B cell (primary cell): ENCODE data around the gene FCF1.

Source experiments
- EZH2 ChIP-seq: IDR thresholded peaks from 2 replicates; pipeline ENCODE4 v1.6.1; 2012; ENCODE audit warnings: borderline replicate concordance, low read depth, mild to moderate bottlenecking, moderate library complexity, low read length; ENCODE audit not compliant: insufficient read depth, poor library complexity, severe bottlenecking
- TF ChIP-seq, protein P1 (sequence below): fragments of 200-600 bp; IDR thresholded peaks from one replicate; pipeline ENCODE4 v1.8.0; 2022; ENCODE audit warnings: antibody characterized with exemption, mild to moderate bottlenecking

DNA sequence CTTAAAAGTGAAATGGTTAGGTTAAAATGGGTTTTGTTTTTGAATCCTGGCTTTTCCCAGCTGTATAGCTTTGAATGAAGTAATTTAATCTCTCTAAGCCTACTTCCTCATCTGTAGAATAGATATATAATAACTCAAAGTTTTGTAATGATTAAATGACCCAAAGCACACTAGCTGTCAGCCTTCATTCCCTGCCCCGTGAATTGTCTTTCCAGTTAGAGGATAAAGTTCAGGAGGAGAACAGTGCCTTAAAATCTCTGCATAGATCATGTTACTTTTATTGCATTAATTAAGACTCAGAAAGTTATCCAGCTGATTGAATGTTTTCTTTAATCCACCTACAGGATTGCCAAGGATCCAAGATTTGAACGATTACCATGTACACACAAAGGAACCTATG lies 19.4 kb downstream of the FCF1 start:
- TF ChIP-seq, protein P1, sequence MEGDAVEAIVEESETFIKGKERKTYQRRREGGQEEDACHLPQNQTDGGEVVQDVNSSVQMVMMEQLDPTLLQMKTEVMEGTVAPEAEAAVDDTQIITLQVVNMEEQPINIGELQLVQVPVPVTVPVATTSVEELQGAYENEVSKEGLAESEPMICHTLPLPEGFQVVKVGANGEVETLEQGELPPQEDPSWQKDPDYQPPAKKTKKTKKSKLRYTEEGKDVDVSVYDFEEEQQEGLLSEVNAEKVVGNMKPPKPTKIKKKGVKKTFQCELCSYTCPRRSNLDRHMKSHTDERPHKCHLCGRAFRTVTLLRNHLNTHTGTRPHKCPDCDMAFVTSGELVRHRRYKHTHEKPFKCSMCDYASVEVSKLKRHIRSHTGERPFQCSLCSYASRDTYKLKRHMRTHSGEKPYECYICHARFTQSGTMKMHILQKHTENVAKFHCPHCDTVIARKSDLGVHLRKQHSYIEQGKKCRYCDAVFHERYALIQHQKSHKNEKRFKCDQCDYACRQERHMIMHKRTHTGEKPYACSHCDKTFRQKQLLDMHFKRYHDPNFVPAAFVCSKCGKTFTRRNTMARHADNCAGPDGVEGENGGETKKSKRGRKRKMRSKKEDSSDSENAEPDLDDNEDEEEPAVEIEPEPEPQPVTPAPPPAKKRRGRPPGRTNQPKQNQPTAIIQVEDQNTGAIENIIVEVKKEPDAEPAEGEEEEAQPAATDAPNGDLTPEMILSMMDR = no peak
- no peak for TF ChIP-seq EZH2
